ENCODE results near the gene BABAM1.

DNA sequence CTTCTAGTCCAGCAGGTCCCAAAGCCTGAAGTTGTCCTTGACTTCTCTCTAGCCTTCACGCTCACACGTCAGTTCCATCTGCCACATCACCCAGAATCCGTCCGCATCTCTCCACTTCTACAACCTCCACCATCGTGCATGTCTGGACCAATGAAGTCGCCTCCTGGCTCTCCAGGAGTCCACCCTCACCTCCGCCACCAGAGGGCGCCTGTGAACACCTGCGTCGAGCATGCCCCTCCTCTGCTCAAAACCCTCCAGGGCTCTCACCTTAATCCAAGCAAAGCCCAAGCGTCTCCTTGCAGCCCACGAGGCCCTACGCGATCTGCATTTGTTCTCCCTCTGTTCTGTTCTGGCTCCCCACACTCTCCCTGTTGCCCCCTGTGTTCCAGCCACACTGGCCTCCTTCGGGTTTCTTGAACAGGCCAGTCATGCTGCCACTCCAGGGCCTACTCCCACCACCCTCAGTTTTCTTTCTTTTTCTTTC lies 6.4 kb upstream of the BABAM1 start:
- TF ChIP-seq, protein P1, sequence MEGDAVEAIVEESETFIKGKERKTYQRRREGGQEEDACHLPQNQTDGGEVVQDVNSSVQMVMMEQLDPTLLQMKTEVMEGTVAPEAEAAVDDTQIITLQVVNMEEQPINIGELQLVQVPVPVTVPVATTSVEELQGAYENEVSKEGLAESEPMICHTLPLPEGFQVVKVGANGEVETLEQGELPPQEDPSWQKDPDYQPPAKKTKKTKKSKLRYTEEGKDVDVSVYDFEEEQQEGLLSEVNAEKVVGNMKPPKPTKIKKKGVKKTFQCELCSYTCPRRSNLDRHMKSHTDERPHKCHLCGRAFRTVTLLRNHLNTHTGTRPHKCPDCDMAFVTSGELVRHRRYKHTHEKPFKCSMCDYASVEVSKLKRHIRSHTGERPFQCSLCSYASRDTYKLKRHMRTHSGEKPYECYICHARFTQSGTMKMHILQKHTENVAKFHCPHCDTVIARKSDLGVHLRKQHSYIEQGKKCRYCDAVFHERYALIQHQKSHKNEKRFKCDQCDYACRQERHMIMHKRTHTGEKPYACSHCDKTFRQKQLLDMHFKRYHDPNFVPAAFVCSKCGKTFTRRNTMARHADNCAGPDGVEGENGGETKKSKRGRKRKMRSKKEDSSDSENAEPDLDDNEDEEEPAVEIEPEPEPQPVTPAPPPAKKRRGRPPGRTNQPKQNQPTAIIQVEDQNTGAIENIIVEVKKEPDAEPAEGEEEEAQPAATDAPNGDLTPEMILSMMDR (IDR thresholded peaks at IDR 0.05): peak; percentile 50 to 75 (median 68)
- TF ChIP-seq POLR2AphosphoS5 (IDR thresholded peaks at IDR 0.05; ENCODE audit: insufficient read depth in 1 of 2, low read depth in 1 of 2): peak; percentile 16 to 26
- TF ChIP-seq POLR2A (IDR thresholded peaks at IDR 0.05): no peak

All from vagina (tissue), 2 donors.